ENCODE data around the gene HOXD11.

DNA sequence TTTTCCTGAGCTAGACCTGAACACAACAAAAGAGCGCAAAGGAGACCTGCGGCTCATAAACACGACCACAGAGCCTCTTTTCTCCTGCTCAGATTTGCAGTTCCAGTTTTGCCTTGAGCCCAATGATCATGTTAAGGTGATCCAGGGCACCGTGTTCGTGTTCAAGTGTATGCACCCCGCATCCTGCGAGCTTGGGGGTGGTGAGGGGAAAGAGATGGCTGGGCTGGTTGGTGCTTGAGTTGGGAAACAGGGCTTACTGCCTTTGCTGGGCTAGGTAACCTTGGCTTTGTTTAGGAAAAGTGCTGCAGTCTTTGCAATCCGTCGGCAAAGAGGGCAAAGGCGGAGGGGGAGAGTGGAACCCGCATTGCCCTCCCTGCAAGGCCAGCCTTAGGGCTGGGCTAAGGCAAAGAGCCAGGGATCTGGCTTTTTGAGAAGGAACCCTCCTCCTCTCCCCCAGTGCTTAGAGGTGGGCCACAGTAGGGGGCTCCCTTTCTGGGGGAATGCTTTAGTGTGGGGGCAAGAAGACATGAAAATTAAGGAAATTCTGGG, 10.8 kb downstream of the HOXD11 start:
- TF ChIP-seq, protein P1, sequence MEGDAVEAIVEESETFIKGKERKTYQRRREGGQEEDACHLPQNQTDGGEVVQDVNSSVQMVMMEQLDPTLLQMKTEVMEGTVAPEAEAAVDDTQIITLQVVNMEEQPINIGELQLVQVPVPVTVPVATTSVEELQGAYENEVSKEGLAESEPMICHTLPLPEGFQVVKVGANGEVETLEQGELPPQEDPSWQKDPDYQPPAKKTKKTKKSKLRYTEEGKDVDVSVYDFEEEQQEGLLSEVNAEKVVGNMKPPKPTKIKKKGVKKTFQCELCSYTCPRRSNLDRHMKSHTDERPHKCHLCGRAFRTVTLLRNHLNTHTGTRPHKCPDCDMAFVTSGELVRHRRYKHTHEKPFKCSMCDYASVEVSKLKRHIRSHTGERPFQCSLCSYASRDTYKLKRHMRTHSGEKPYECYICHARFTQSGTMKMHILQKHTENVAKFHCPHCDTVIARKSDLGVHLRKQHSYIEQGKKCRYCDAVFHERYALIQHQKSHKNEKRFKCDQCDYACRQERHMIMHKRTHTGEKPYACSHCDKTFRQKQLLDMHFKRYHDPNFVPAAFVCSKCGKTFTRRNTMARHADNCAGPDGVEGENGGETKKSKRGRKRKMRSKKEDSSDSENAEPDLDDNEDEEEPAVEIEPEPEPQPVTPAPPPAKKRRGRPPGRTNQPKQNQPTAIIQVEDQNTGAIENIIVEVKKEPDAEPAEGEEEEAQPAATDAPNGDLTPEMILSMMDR (conservative IDR thresholded peaks at IDR 0.05; ENCODE audit: low read length): no peak
- TF ChIP-seq EZH2phosphoT487 (IDR thresholded peaks at IDR 0.05; ENCODE audit: borderline replicate concordance, low read depth, low read length): no peak
